Measurements from ENCODE around the gene NPM1.
"Not testable (repeated sequence)": the region's sequence is repeated elsewhere in the genome, so short reads cannot be mapped to it uniquely, and the experiment has no call there.

GRCh38 chr5:171363249-171363648, 24.4 kb upstream of the NPM1 start:
- not testable (repeated sequence) for TF ChIP-seq CTCF, POLR2AphosphoS5 (IDR thresholded peaks at IDR 0.05)

Data from breast epithelium (tissue), 3 donors.